ENCODE results near the gene SLC25A47. TPM values are rescaled to one million over a fixed set of nuclear protein-coding genes. Genes with fewer than 3 reads are reported as not detected.
"Not testable (repeated sequence)": the region's sequence is repeated elsewhere in the genome, so short reads cannot be mapped to it uniquely, and the experiment has no call there.

The SLC25A47 gene
- total and polyA plus RNA-seq, 2 of the 4 experiments (the other 2 are of a cell fraction): not detected

DNA sequence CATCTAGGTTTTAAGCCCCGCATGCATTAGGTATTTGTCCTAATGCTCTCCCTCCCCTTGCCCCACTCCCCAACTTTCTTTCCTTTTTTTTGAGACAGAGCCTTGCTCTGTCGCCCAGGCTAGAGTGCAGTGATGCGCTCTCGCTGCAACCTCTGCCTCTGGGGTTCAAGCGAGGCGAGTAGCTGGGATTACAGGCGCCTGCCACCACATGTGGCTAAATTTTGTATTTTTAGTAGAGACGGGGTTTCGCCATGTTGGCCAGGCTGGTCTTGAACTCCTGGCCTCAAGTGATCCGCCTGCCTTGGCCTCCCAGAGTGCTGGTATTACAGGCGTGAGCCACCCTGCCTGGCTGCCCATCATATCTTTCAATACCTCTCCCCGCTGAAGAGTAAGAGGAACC is 19.7 kb downstream of the SLC25A47 start:
- H3K4me3 ChIP-seq (ENCODE audit: insufficient read depth, low read depth, low read length); H2BK5ac ChIP-seq (ENCODE audit: low read depth, low read length, poor library complexity, severe bottlenecking); H3K4me2 ChIP-seq (ENCODE audit: low read depth, low read length); H3K79me1 ChIP-seq (ENCODE audit: low read depth in 1 of 2, low read length in 2 of 2); DNase-seq; H3K4ac ChIP-seq (ENCODE audit: low read depth, low read length); H2BK15ac ChIP-seq (ENCODE audit: low read depth, low read length); H3K9me3 ChIP-seq (ENCODE audit: control insufficient read depth, insufficient read depth, low read length); H2AFZ ChIP-seq (replicated peaks; ENCODE audit: low read length, poor library complexity); H4K8ac ChIP-seq (ENCODE audit: low read depth in 2 of 2, low read length in 2 of 2); H3K56ac ChIP-seq (ENCODE audit: extremely low read depth, insufficient read depth, low read length); H2AK5ac ChIP-seq (ENCODE audit: low read depth, low read length); H2BK120ac ChIP-seq (ENCODE audit: low read depth, low read length); in situ Hi-C loops (cut with MboI; ENCODE audit: low sequenced_read_pairs); H3K27me3 ChIP-seq (ENCODE audit: control insufficient read depth, insufficient read depth, low read length); H2AK9ac ChIP-seq (replicated peaks; ENCODE audit: low read depth, low read length, poor library complexity); ATAC-seq (ENCODE audit: low read depth); H4K5ac ChIP-seq (ENCODE audit: low read depth, low read length); H4K20me1 ChIP-seq (ENCODE audit: insufficient read depth, low read length); BruUV-seq (replicated peaks); H4K91ac ChIP-seq (ENCODE audit: insufficient read depth, low read depth, low read length); dilution Hi-C loops (cut with HindIII; ENCODE audit: low sequenced_read_pairs, unreplicated experiment); H3K18ac ChIP-seq (ENCODE audit: low read depth, low read length); H2BK20ac ChIP-seq (ENCODE audit: low read depth, low read length); H3K14ac ChIP-seq (replicated peaks; ENCODE audit: low read depth, low read length); H3K23ac ChIP-seq (ENCODE audit: low read depth, low read length); H3K9ac ChIP-seq (ENCODE audit: low read depth, low read length): not testable (repeated sequence)
- intact Hi-C loops (cut with micrococcal nuclease): loop anchor here (5.0 kb wide), 1 partner anchor 36 kb away; the partner anchor contains the start of gene SLC25A29
- H3K36me3 ChIP-seq (ENCODE audit: control insufficient read depth, insufficient read depth, low read length): peaks cover 58% of the 10 kb centered on the region
- H3K4me1 ChIP-seq (ENCODE audit: control insufficient read depth, insufficient read depth, low read length): peaks cover 12% of the 10 kb centered on the region
- CTCF ChIA-PET: interaction anchor here (0.6 kb wide), 1 partner anchor 200 kb away, joined by 3 read pairs; no protein-coding TSS in a partner anchor
- 100% methylated on average over 1 of the region's 12 CpGs; no CpG with 5 or more reads in 1 of the 2 experiments for WGBS, 2 experiments (ENCODE audit: extremely low coverage in 2 of 2, insufficient read length in 1 of 2)
- POLR2A ChIA-PET (ENCODE audit: unreplicated experiment): interaction anchor here (0.7 kb wide), 1 partner anchor 28 kb away, joined by 4 read pairs; no protein-coding TSS in a partner anchor
- H3K9me1 ChIP-seq (ENCODE audit: insufficient read depth, low read length): peaks cover 24% of the 10 kb centered on the region; the same call in 1 of the 2 replicates
- H3K27ac ChIP-seq (ENCODE audit: insufficient read depth, low read length): peak overlapping the region; percentile 62

DNA sequence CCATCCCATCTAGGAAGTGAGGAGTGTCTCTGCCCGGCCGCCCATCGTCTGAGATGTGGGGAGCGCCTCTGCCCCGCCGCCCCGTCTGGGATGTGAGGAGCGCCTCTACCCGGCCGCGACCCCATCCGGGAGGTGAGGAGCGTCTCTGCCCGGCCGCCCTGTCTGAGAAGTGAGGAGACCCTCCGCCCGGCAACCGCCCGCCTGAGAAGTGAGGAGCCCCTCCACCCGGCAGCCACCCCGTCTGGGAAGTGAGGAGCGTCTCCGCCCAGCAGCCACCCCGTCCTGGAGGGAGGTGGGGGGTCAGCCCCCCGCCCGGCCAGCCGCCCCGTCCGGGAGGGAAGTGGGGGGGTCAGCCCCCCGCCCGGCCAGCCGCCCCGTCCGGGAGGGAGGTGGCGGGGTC is 21.5 kb downstream of the SLC25A47 start:
- H4K8ac ChIP-seq (ENCODE audit: low read depth in 2 of 2, low read length in 2 of 2); H3K23ac ChIP-seq (ENCODE audit: low read depth, low read length); H2BK120ac ChIP-seq (ENCODE audit: low read depth, low read length); H3K27me3 ChIP-seq (ENCODE audit: control insufficient read depth, insufficient read depth, low read length); H3K4ac ChIP-seq (ENCODE audit: low read depth, low read length); CTCF ChIA-PET; H2BK15ac ChIP-seq (ENCODE audit: low read depth, low read length); H2BK20ac ChIP-seq (ENCODE audit: low read depth, low read length); dilution Hi-C loops (cut with HindIII; ENCODE audit: low sequenced_read_pairs, unreplicated experiment); H3K4me2 ChIP-seq (ENCODE audit: low read depth, low read length); H4K5ac ChIP-seq (ENCODE audit: low read depth, low read length); H3K18ac ChIP-seq (ENCODE audit: low read depth, low read length); H4K20me1 ChIP-seq (ENCODE audit: insufficient read depth, low read length); H2BK5ac ChIP-seq (ENCODE audit: low read depth, low read length, poor library complexity, severe bottlenecking); POLR2A ChIA-PET (ENCODE audit: unreplicated experiment); ATAC-seq (ENCODE audit: low read depth); H2AFZ ChIP-seq (replicated peaks; ENCODE audit: low read length, poor library complexity); H3K9ac ChIP-seq (ENCODE audit: low read depth, low read length); H3K9me3 ChIP-seq (ENCODE audit: control insufficient read depth, insufficient read depth, low read length); H3K4me3 ChIP-seq (ENCODE audit: insufficient read depth, low read depth, low read length); H3K56ac ChIP-seq (ENCODE audit: extremely low read depth, insufficient read depth, low read length); H4K91ac ChIP-seq (ENCODE audit: insufficient read depth, low read depth, low read length); H2AK5ac ChIP-seq (ENCODE audit: low read depth, low read length); DNase-seq; H2AK9ac ChIP-seq (replicated peaks; ENCODE audit: low read depth, low read length, poor library complexity); in situ Hi-C loops (cut with MboI; ENCODE audit: low sequenced_read_pairs); H3K14ac ChIP-seq (replicated peaks; ENCODE audit: low read depth, low read length); BruUV-seq (replicated peaks); H3K27ac ChIP-seq (ENCODE audit: insufficient read depth, low read length): not testable (repeated sequence)
- H3K36me3 ChIP-seq (ENCODE audit: control insufficient read depth, insufficient read depth, low read length): peaks cover 66% of the 10 kb centered on the region
- WGBS, 2 experiments (ENCODE audit: extremely low coverage in 2 of 2, insufficient read length in 1 of 2): no CpG with 5 or more reads among the region's 35 CpGs
- peaks cover 2 to 25% of the 10 kb centered on the region in 2 experiments for H3K79me1 ChIP-seq (ENCODE audit: low read depth in 1 of 2, low read length in 2 of 2)
- peaks cover 12% of the 10 kb centered on the region for H3K4me1 ChIP-seq (ENCODE audit: control insufficient read depth, insufficient read depth, low read length)
- peaks cover 23% of the 10 kb centered on the region; the same call in 1 of the 2 replicates for H3K9me1 ChIP-seq (ENCODE audit: insufficient read depth, low read length)
- intact Hi-C loops (cut with micrococcal nuclease): loop anchor here (5.0 kb wide), 1 partner anchor 37 kb away; the partner anchor contains the start of gene SLC25A29
